WI38 (cell line): ENCODE data around the gene MIOX.

Experiments used
- H3K4me3 ChIP-seq: 2 replicates; pipeline ENCODE4 v1.5.1; 2011; ENCODE audit warnings: low read depth, mild to moderate bottlenecking, control low read depth, low read length
- TF ChIP-seq, protein P1 (sequence below): IDR thresholded peaks from 2 replicates; pipeline ENCODE4 v1.5.1; 2012; ENCODE audit warnings: low read depth, mild to moderate bottlenecking, control low read depth, low read length

The MIOX gene

DNA sequence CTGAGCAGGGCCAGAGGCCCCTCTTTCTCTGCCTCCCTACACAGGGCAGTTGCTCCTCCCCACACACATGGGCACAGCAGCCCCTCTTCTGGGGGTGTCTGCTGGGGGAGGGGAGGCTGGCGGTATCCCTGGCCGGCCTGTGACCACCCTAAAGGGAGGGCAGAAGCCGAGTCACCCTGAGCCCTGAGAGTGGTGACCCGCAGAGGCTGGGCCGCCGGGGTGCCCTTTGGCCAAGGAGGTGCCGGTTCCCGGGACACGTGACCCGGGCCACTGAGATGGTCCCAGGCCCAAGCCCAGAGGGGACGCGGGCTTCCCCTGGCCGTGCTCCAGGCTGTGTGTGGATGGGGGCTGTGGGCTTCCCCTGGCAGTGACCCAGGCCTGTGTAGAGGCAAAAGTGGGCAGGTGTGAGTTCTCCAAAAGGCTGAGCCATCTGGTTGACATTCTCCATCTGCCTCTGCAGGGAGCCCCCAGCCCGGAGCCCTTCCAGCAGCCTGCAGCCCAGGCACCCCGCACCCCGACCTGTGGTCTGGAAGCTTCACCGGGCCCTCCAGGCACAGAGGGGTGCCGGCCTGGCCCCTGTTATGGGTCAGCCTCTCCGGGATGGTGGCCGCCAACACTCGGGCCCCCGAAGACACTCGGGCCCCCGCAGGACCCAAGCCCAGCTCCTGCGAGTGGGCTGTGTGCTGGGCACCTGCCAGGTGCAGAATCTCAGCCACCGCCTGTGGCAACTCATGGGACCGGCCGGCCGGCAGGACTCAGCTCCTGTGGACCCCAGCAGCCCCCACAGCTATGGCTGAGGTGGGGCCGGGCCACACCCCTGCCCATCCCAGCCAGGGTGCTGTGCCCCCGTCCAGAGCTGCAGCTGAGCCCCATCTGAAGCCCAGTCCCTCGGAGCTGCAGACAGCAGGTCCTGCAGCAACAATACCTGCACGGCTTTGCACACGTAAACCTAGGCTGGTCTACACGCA is 4.3 kb upstream of the MIOX start:
- H3K4me3 ChIP-seq, result peak overlapping the region; percentile 64
- TF ChIP-seq, protein P1, sequence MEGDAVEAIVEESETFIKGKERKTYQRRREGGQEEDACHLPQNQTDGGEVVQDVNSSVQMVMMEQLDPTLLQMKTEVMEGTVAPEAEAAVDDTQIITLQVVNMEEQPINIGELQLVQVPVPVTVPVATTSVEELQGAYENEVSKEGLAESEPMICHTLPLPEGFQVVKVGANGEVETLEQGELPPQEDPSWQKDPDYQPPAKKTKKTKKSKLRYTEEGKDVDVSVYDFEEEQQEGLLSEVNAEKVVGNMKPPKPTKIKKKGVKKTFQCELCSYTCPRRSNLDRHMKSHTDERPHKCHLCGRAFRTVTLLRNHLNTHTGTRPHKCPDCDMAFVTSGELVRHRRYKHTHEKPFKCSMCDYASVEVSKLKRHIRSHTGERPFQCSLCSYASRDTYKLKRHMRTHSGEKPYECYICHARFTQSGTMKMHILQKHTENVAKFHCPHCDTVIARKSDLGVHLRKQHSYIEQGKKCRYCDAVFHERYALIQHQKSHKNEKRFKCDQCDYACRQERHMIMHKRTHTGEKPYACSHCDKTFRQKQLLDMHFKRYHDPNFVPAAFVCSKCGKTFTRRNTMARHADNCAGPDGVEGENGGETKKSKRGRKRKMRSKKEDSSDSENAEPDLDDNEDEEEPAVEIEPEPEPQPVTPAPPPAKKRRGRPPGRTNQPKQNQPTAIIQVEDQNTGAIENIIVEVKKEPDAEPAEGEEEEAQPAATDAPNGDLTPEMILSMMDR, result no peak

DNA sequence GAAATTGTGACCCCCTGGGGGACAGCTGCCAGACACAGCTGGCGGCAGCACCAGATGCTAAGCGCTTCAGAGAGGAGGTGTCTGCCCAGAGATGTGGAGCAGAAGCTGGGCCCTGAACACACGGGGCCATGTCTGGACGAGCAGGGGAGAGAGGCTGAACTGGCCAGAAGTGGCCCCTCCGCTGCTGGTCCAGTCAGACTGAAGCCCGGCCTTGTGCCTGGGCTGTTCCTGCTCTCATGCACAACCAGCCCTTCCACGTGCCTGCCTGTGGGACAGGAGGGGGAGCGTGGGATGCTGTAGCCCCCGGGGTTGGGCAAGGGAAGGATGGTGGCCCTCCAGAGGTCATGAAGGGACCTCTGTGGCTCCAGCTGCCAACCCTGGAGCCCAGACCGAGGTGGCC is 3.6 kb upstream of the MIOX start:
- TF ChIP-seq, protein P1, result no peak
- H3K4me3 ChIP-seq, result no peak overlapping the region

DNA sequence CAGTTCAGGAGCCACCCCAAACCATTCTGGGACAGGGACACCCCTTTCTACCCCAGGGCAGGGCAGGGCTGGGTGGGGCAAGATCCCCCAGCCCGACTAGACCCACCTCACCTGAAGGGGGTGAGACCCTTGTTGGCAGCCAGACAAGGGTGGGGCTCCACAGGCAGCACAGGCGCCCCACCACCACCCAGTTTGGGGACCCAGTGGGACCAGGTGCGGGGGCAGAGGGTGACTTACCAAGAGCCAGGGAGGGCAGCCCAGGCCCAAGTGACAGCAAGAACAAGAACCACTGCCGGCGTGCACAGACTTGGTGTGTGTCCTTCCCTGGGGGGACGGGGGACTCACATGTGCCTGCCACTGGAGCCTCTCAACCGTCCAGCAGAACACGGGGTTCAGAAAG is 3.1 kb upstream of the MIOX start:
- no peak overlapping the region for H3K4me3 ChIP-seq
- TF ChIP-seq, protein P1, result no peak

- no peak overlapping the region for H3K4me3 ChIP-seq
- TF ChIP-seq, protein P1, result no peak
Measured at GRCh38 chr22:50483977-50484853, 2.4 kb upstream of the MIOX start.

GRCh38 chr22:50485221-50486131 is 1.2 kb upstream of the MIOX start:
- TF ChIP-seq, protein P1, result no peak

DNA sequence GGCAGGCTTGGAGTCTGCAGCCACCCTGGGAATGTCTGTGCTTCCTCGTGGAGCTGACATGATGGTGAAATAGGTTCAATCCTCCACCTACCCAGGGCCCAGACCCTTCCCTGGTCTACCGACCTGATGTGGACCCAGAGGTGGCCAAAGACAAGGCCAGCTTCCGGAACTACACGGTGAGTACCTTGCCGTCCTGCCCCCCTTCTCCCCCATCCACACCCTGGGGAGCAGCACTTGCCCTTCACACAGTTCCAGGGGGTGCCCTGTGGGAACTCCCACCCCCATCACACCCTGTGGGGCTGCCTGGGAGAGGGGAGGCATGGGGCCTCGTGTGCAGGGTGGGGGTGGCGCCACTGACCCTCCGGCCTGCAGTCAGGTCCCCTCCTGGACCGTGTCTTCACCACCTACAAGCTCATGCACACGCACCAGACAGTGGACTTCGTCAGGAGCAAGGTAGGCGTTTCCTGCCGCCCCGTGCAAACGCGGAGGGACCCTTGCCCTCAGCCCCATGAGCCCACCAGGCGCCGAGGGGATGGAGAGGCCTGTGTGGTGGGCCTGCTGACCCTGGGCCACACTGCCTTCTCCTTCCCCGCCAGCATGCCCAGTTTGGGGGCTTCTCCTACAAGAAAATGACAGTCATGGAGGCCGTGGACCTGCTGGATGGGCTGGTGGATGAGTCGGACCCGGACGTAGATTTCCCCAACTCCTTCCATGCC is 789 bp downstream of the MIOX start:
- TF ChIP-seq, protein P1, result no peak

More at GRCh38 chr22:50485221-50486131, 1.2 kb upstream of the MIOX start:
- no peak overlapping the region for H3K4me3 ChIP-seq

More for the DNA sequence above, 789 bp downstream of the MIOX start:
- H3K4me3 ChIP-seq, result no peak overlapping the region
